GM19467 (cell line): ENCODE measurements around the gene AMOTL1.
"Not testable (repeated sequence)": the region's sequence is repeated elsewhere in the genome, so short reads cannot be mapped to it uniquely, and the experiment has no call there.

Experiments
- ATAC-seq: cut with Tn5 transposase; IDR thresholded peaks from one replicate; pipeline ENCODE4 v1.9.1; 2021; ENCODE audit warnings: mild to moderate bottlenecking, moderate library complexity; ENCODE audit not compliant: unreplicated experiment

Gene AMOTL1

GRCh38 chr11:94792451-94792850 is 24.3 kb downstream of the AMOTL1 start:
- ATAC-seq, result no peak

GRCh38 chr11:94793002-94793401 is 24.8 kb downstream of the AMOTL1 start:
- no peak for ATAC-seq

- ATAC-seq, result no peak
These were observed 25.7 kb downstream of the AMOTL1 start for GRCh38 chr11:94793822-94794221.

- ATAC-seq, result no peak
These were observed 26.4 kb downstream of the AMOTL1 start for GRCh38 chr11:94794287-94795168.

GRCh38 chr11:94795476-94796189 is 27.5 kb downstream of the AMOTL1 start:
- ATAC-seq, result no peak

- no peak for ATAC-seq
These were observed 28.0 kb downstream of the AMOTL1 start for GRCh38 chr11:94796190-94796580.

- ATAC-seq, result no peak
These were observed 28.7 kb downstream of the AMOTL1 start for GRCh38 chr11:94796863-94797262.

GRCh38 chr11:94799726-94800125 is 31.6 kb downstream of the AMOTL1 start:
- no peak for ATAC-seq

- no peak for ATAC-seq
These were observed 32.3 kb downstream of the AMOTL1 start for GRCh38 chr11:94800414-94800813.

- no peak for ATAC-seq
These were observed 33.8 kb downstream of the AMOTL1 start for GRCh38 chr11:94801866-94802460.

- no peak for ATAC-seq
These were observed 34.3 kb downstream of the AMOTL1 start for GRCh38 chr11:94802501-94802900.

- ATAC-seq, result no peak
These were observed 35.3 kb downstream of the AMOTL1 start for GRCh38 chr11:94803491-94803890.

GRCh38 chr11:94804874-94805273 is 36.7 kb downstream of the AMOTL1 start:
- ATAC-seq, result no peak

GRCh38 chr11:94806014-94806413 is 37.9 kb downstream of the AMOTL1 start:
- ATAC-seq, result no peak

GRCh38 chr11:94806419-94806818 is 38.3 kb downstream of the AMOTL1 start:
- no peak for ATAC-seq

GRCh38 chr11:94809251-94809650 is 41.1 kb downstream of the AMOTL1 start:
- no peak for ATAC-seq

- not testable (repeated sequence) for ATAC-seq
These were observed 44.9 kb downstream of the AMOTL1 start for GRCh38 chr11:94812724-94813720.

- ATAC-seq, result no peak
These were observed 46.3 kb downstream of the AMOTL1 start for GRCh38 chr11:94814272-94814976.

- ATAC-seq, result no peak
These were observed 47.7 kb downstream of the AMOTL1 start for GRCh38 chr11:94815705-94816344.
